G401.6 (cell line): ENCODE results near the gene APLP2.

ENCODE experiments used
- FAIRE-seq: peaks from 2 replicates; lab custom pipeline; 2012; peaks lifted over from hg19 to GRCh38; lab: Jason Lieb, UNC

The APLP2 gene

GRCh38 chr11:130120045-130120444, 50.4 kb downstream of the APLP2 start:
- FAIRE-seq = no peak

- FAIRE-seq = no peak
Measured at GRCh38 chr11:130121445-130121978, 51.8 kb downstream of the APLP2 start.

GRCh38 chr11:130122141-130122575, 52.5 kb downstream of the APLP2 start:
- no peak for FAIRE-seq

- FAIRE-seq = no peak
Measured at GRCh38 chr11:130123414-130124040, 53.8 kb downstream of the APLP2 start.

GRCh38 chr11:130124096-130124495, 54.4 kb downstream of the APLP2 start:
- no peak for FAIRE-seq

- FAIRE-seq = no peak
Measured at GRCh38 chr11:130125638-130126037, 55.9 kb downstream of the APLP2 start.

- FAIRE-seq = no peak
Measured at GRCh38 chr11:130126516-130126915, 56.8 kb downstream of the APLP2 start.

- FAIRE-seq = no peak
Measured at GRCh38 chr11:130127509-130127908, 57.8 kb downstream of the APLP2 start.

- FAIRE-seq = no peak
Measured at GRCh38 chr11:130128626-130129025, 58.9 kb downstream of the APLP2 start.

- FAIRE-seq = no peak
Measured at GRCh38 chr11:130129922-130130321, 60.2 kb downstream of the APLP2 start.

- peak; percentile 47 for FAIRE-seq
Measured at GRCh38 chr11:130131961-130132850, 62.5 kb downstream of the APLP2 start.

- FAIRE-seq = no peak
Measured at GRCh38 chr11:130133716-130134115, 64.0 kb downstream of the APLP2 start.

GRCh38 chr11:130136107-130136506, 66.4 kb downstream of the APLP2 start:
- FAIRE-seq = no peak

- FAIRE-seq = no peak
Measured at GRCh38 chr11:130137999-130138398, 68.3 kb downstream of the APLP2 start.

GRCh38 chr11:130139401-130139800, 69.7 kb downstream of the APLP2 start:
- no peak for FAIRE-seq

- FAIRE-seq = no peak
Measured at GRCh38 chr11:130141561-130142341, 72.1 kb downstream of the APLP2 start.

- no peak for FAIRE-seq
Measured at GRCh38 chr11:130144141-130144540, 74.4 kb downstream of the APLP2 start.

GRCh38 chr11:130144861-130145281, 75.2 kb downstream of the APLP2 start:
- no peak for FAIRE-seq

GRCh38 chr11:130145311-130145812, 75.7 kb downstream of the APLP2 start:
- FAIRE-seq = no peak

GRCh38 chr11:130145975-130146776, 76.5 kb downstream of the APLP2 start:
- FAIRE-seq = no peak

GRCh38 chr11:130146796-130147195, 77.1 kb downstream of the APLP2 start:
- FAIRE-seq = no peak
